ENCODE measurements around the gene HES6. TPM values are rescaled to one million over a fixed set of nuclear protein-coding genes. Genes with fewer than 3 reads are reported as not detected.

The HES6 gene
- total RNA-seq, 4 donors from 2014 or later, result 9.5 to 33.3 (median 10.2) TPM; not detected in 1

DNA sequence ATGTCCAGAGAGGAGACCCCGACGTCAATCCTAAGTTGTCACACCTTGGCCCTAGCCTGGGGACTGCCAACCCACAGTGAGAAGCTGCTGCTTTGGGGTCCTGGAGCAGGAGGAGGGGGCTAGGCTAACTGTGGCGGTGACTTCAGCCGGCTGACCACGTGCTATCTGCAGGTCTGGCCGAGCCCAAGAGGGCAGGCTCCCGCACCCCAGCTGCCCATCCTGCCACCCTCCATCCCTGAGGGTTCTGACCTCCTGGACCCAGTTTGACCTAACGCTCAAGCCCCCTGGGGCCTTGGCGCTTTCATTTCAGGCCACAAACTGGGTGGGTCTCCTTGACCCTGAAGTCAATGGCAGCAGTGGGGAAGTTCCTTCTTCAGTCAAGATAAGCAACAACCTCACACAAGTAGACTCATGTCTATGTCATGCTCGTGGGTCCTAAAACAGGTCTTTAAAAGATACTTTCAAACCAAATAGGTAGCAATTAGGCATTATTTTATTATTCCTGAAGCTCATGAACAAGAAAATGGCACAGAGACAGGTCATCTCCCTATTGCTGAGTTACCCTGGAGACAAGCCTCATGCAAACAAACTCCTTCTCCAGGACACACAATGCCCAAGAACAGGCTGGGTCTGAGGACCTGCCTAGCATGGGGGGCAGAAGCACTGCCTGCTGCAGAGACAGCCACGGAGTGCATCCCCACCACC, 2.3 kb downstream of the HES6 start:
- H3K27me3 ChIP-seq, result no peaks in the 10 kb centered on the region
- H3K9me3 ChIP-seq, result no peaks in the 10 kb centered on the region
- intact Hi-C loops (cut with DNase I; ENCODE audit: low total_unique reads), result no loop called here
- no peak for DNase-seq
- no peak overlapping the region for H3K4me3 ChIP-seq
- TF ChIP-seq CTCF (IDR thresholded peaks at IDR 0.05) (no peak), POLR2A (IDR thresholded peaks at IDR 0.05) (no peak)
- H3K27ac ChIP-seq, result no peak overlapping the region
- H3K36me3 ChIP-seq, result no peaks in the 10 kb centered on the region
- peaks cover 2 to 26% of the 10 kb centered on the region in 2 donors for H3K4me1 ChIP-seq

DNA sequence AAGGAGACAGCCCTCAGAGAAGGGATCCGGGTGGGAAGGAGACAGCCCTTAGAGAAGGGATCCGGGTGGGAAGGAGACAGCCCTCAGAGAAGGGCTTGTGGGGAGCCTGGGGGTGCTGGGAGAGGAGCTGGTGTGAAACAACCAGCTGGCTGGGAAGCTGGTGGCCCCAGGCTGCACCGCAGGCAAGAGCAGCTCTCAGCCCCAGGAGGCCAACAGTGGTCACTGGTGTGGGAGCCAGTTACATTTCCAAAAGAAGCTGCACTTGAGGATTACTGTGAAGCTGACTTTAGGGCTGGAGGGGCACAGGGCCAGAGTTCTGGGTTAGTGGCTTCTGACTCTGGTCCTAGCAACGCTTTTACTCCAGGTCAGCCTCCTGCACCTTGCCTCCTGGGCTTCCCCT, 3.3 kb downstream of the HES6 start:
- H3K36me3 ChIP-seq, result no peaks in the 10 kb centered on the region
- no peak for TF ChIP-seq POLR2A (IDR thresholded peaks at IDR 0.05)
- no peak for TF ChIP-seq CTCF (IDR thresholded peaks at IDR 0.05)
- no peak overlapping the region for H3K27ac ChIP-seq
- H3K27me3 ChIP-seq, result no peaks in the 10 kb centered on the region
- H3K9me3 ChIP-seq, result no peaks in the 10 kb centered on the region
- no peak for DNase-seq
- peaks cover 0 to 23% of the 10 kb centered on the region in 2 donors for H3K4me1 ChIP-seq
- no peak overlapping the region for H3K4me3 ChIP-seq
- intact Hi-C loops (cut with DNase I; ENCODE audit: low total_unique reads), result no loop called here

DNA sequence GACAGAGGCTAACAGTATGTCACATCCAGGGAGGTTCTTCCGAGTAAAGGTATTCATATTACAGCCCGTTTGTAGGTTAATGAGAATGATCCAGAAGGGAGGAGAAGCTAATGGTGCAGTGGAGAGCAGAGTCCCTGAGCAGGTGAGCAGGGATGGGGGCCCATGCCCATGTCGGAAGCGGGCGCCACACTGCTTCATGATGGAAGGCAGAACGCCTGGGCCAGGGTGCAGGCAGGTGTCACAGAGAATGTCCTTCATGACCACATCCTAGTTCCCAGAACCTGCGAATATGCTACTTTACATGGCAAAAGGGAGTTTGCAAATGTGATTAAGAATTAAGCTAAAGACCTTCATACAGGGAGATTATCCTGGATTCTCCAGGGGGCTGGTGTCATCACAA, 4.0 kb downstream of the HES6 start:
- intact Hi-C loops (cut with DNase I; ENCODE audit: low total_unique reads), result no loop called here
- no peak for DNase-seq
- H3K27ac ChIP-seq, result no peak overlapping the region
- no peaks in the 10 kb centered on the region for H3K9me3 ChIP-seq
- peaks cover 0 to 16% of the 10 kb centered on the region in 2 donors for H3K4me1 ChIP-seq
- no peaks in the 10 kb centered on the region for H3K27me3 ChIP-seq
- no peak overlapping the region for H3K4me3 ChIP-seq
- H3K36me3 ChIP-seq, result no peaks in the 10 kb centered on the region
- no peak for TF ChIP-seq POLR2A (IDR thresholded peaks at IDR 0.05)

GRCh38 chr2:238235331-238235732, 4.5 kb downstream of the HES6 start:
- Histone ChIP-seq H3K9me3 (no peaks in the 10 kb centered on the region), H3K36me3 (no peaks in the 10 kb centered on the region), H3K4me1 (peaks cover 0 to 11% of the 10 kb centered on the region in 2 donors), H3K27ac (no peak overlapping the region), H3K4me3 (no peak overlapping the region), H3K27me3 (no peaks in the 10 kb centered on the region)
- intact Hi-C loops (cut with DNase I; ENCODE audit: low total_unique reads), result no loop called here
- no peak for DNase-seq
- TF ChIP-seq POLR2A (IDR thresholded peaks at IDR 0.05) (no peak), CTCF (IDR thresholded peaks at IDR 0.05) (no peak)

DNA sequence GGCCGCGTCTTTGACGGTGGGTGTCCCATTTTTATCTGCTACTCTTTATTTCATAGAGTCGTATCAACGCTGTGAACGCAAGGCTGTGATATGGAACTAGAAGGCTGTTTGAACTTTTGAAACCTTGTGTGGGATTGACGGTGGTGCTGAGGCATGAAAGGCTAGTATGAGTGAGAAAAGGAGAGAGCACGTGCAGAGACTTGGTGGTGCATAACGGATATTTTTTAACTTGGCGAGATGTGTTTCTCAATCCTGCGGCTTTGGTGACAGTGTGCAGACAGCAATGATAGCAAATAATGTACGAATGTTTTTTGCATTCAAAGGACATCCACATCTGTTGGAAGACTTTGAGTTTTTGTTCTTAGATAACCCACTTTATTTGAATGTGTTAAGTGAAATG, 6.2 kb downstream of the HES6 start:
- Histone ChIP-seq H3K36me3 (no peaks in the 10 kb centered on the region), H3K27ac (no peak overlapping the region), H3K9me3 (no peaks in the 10 kb centered on the region), H3K27me3 (no peaks in the 10 kb centered on the region), H3K4me1 (peaks cover 0 to under 1% of the 10 kb centered on the region in 2 donors), H3K4me3 (no peak overlapping the region)
- no peak for DNase-seq
- no peak for TF ChIP-seq CTCF (IDR thresholded peaks at IDR 0.05)
- no peak for TF ChIP-seq POLR2A (IDR thresholded peaks at IDR 0.05)
- intact Hi-C loops (cut with DNase I; ENCODE audit: low total_unique reads), result no loop called here

All from uterus (tissue), 4 donors.